ENCODE data around the gene COX4I2. TPM values are rescaled to one million over a fixed set of nuclear protein-coding genes. Genes with fewer than 3 reads are reported as not detected.

COX4I2 gene
- total and polyA plus RNA-seq, 2 donors (not counting 3 experiments of a cell fraction or from before 2014, with no cell fraction given) = not detected

DNA sequence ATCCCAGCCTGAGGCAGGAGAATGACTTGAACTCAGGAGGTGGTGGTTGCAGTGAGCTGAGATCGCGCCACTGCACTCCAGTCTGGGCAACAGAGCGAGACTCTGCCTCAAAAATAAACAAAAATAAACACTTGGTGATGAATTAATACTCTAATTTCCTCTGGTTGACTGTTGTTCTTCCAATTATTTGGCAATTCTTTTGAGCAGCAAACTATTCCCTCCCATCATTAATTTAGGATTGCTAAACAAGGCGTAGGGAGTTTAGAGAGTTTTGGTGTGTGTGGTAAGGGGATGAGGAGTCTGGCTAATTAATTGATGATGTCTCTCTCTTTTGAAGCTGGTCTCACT is 35.3 kb upstream of the COX4I2 start:
- dilution Hi-C loops (cut with MboI; ENCODE audit: extremely low pct_ligation_motif_present, low sequenced_read_pairs) = no loop called here
- Histone ChIP-seq H3K4me3 (replicated peaks in 1 of 3; ENCODE audit: insufficient read depth in 1 of 3, low read depth in 1 of 3, low read length in 3 of 3) (no peak overlapping the region), H3K4me1 (ENCODE audit: control insufficient read depth, extremely low read depth, insufficient read depth, low read length) (peaks cover 31% of the 10 kb centered on the region), H3K9me3 (replicated peaks; ENCODE audit: control insufficient read depth, insufficient read depth, low read length) (no peaks in the 10 kb centered on the region), H3K27ac (ENCODE audit: insufficient read depth, low read depth, low read length) (peak overlapping the region; percentile 100), H3K9ac (replicated peaks; ENCODE audit: extremely low read depth, insufficient read depth, low read length) (peak overlapping the region; percentile 28), H3K27me3 (ENCODE audit: control insufficient read depth in 2 of 2, insufficient read depth in 2 of 2, low read length in 2 of 2) (no peaks in the 10 kb centered on the region), H2AFZ (ENCODE audit: low read depth, low read length) (peak overlapping the region; percentile 50), H3K36me3 (ENCODE audit: control insufficient read depth in 2 of 2, extremely low read depth in 1 of 2, insufficient read depth in 2 of 2, low read length in 2 of 2) (no peaks in the 10 kb centered on the region), H3K4me2 (ENCODE audit: insufficient read depth, low read length) (peak overlapping the region; percentile 7), H4K20me1 (replicated peaks; ENCODE audit: control insufficient read depth, extremely low read depth, insufficient read depth, low read length) (no peaks in the 10 kb centered on the region), H3K79me2 (ENCODE audit: control insufficient read depth, insufficient read depth, low read length) (peaks cover 26% of the 10 kb centered on the region), H3K9me1 (replicated peaks; ENCODE audit: control insufficient read depth, extremely low read depth, insufficient read depth, low read length) (no peaks in the 10 kb centered on the region)
- no peak for DNase-seq (ENCODE audit: low read depth, low spot score)
- BruUV-seq (replicated peaks) = no TSS peak
- ChIA-PET CTCF (interaction anchor here (3.2 to 12.8 kb wide), 2 partner anchors 10 to 37 kb away, joined by 20 to 1817 read pairs; no protein-coding TSS in a partner anchor), POLR2A (interaction anchor here (0.6 kb wide), 1 partner anchor 8 kb away, joined by 4 read pairs; no protein-coding TSS in a partner anchor)
- FAIRE-seq = no peak
- intact Hi-C loops (cut with micrococcal nuclease) = no loop called here
- TF ChIP-seq FOS (IDR thresholded peaks at IDR 0.05; ENCODE audit: borderline replicate concordance, insufficient read depth, low read length) (no peak), POLR2A (IDR thresholded peaks at IDR 0.05; ENCODE audit: low read depth, low read length) (no peak), JUN (IDR thresholded peaks at IDR 0.05; ENCODE audit: borderline replicate concordance, insufficient read depth, insufficient read length, low read depth) (no peak), MYC (IDR thresholded peaks at IDR 0.05; ENCODE audit: low read depth, low read length) (no peak), POLR2AphosphoS5 (IDR thresholded peaks at IDR 0.05; ENCODE audit: insufficient read depth, low read depth, low read length) (no peak), EZH2 (IDR thresholded peaks at IDR 0.05; ENCODE audit: borderline replicate concordance, low read depth, low read length, severe bottlenecking) (no peak), GATA2 (IDR thresholded peaks at IDR 0.05; ENCODE audit: insufficient read depth, insufficient read length, low read depth, low read length) (no peak)
- TF ChIP-seq, protein P1, sequence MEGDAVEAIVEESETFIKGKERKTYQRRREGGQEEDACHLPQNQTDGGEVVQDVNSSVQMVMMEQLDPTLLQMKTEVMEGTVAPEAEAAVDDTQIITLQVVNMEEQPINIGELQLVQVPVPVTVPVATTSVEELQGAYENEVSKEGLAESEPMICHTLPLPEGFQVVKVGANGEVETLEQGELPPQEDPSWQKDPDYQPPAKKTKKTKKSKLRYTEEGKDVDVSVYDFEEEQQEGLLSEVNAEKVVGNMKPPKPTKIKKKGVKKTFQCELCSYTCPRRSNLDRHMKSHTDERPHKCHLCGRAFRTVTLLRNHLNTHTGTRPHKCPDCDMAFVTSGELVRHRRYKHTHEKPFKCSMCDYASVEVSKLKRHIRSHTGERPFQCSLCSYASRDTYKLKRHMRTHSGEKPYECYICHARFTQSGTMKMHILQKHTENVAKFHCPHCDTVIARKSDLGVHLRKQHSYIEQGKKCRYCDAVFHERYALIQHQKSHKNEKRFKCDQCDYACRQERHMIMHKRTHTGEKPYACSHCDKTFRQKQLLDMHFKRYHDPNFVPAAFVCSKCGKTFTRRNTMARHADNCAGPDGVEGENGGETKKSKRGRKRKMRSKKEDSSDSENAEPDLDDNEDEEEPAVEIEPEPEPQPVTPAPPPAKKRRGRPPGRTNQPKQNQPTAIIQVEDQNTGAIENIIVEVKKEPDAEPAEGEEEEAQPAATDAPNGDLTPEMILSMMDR (IDR thresholded peaks at IDR 0.05; ENCODE audit: extremely low read depth in 1 of 2, insufficient read depth in 1 of 2, low read depth in 1 of 2, low read length in 2 of 2) = no peak
- TF ChIP-seq, protein P2, sequence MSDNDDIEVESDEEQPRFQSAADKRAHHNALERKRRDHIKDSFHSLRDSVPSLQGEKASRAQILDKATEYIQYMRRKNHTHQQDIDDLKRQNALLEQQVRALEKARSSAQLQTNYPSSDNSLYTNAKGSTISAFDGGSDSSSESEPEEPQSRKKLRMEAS (IDR thresholded peaks at IDR 0.05; ENCODE audit: insufficient read depth, insufficient read length) = no peak
